Measurements from ENCODE around the gene PARD3B. TPM values are rescaled to one million over a fixed set of nuclear protein-coding genes. Genes with fewer than 3 reads are reported as not detected.

The PARD3B gene
- total and polyA plus RNA-seq, 9 donors, result 6.4 to 15.3 (median 7.5) TPM

GRCh38 chr2:204570421-204570820 lies 25.1 kb downstream of the PARD3B start:
- WGBS (ENCODE audit: insufficient coverage), result 67% methylated on average over 1 of the region's 1 CpG
- no peak overlapping the region for H3K4me3 ChIP-seq (ENCODE audit: low read length)
- no peaks in the 10 kb centered on the region for H3K9me3 ChIP-seq (replicated peaks; ENCODE audit: control insufficient read depth, low read depth, low read length)
- no peaks in the 10 kb centered on the region for H3K4me1 ChIP-seq (ENCODE audit: control insufficient read depth, insufficient read depth, low read length)
- no peak overlapping the region for H3K27ac ChIP-seq (ENCODE audit: low read length)
- DNase-seq, result no peak
- H3K27me3 ChIP-seq (ENCODE audit: control insufficient read depth, insufficient read depth, low read length), result no peaks in the 10 kb centered on the region
- no peaks in the 10 kb centered on the region for H3K36me3 ChIP-seq (ENCODE audit: control insufficient read depth, insufficient read depth, low read length)

GRCh38 chr2:204571041-204571440 lies 25.8 kb downstream of the PARD3B start:
- no peak overlapping the region for H3K27ac ChIP-seq (ENCODE audit: low read length)
- no peak for DNase-seq
- H3K4me1 ChIP-seq (ENCODE audit: control insufficient read depth, insufficient read depth, low read length), result no peaks in the 10 kb centered on the region
- no CpG with 5 or more reads among the region's 2 CpGs for WGBS (ENCODE audit: insufficient coverage)
- H3K36me3 ChIP-seq (ENCODE audit: control insufficient read depth, insufficient read depth, low read length), result no peaks in the 10 kb centered on the region
- H3K9me3 ChIP-seq (replicated peaks; ENCODE audit: control insufficient read depth, low read depth, low read length), result no peaks in the 10 kb centered on the region
- H3K27me3 ChIP-seq (ENCODE audit: control insufficient read depth, insufficient read depth, low read length), result no peaks in the 10 kb centered on the region
- H3K4me3 ChIP-seq (ENCODE audit: low read length), result no peak overlapping the region

DNA sequence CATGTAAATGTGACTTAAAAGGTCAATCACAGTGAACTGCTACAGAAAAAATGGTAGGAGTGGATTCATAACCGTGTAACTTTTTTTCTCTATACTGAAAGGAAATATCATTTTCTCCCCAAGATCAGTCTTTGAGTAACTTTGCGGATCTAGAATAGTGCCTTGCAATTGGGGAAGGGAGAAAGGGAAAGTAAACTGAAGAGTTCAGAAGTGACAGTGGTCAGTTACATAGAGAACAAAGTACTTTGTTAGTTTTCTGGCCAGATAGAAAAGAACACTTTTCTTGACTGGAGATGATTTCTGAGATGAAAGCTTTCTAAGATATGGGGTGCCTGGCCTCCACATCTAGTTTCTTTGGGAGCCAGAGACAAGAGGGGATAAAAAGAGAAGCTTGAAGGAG lies 26.6 kb downstream of the PARD3B start:
- no peaks in the 10 kb centered on the region for H3K9me3 ChIP-seq (replicated peaks; ENCODE audit: control insufficient read depth, low read depth, low read length)
- no peaks in the 10 kb centered on the region for H3K36me3 ChIP-seq (ENCODE audit: control insufficient read depth, insufficient read depth, low read length)
- no peaks in the 10 kb centered on the region for H3K4me1 ChIP-seq (ENCODE audit: control insufficient read depth, insufficient read depth, low read length)
- no peaks in the 10 kb centered on the region for H3K27me3 ChIP-seq (ENCODE audit: control insufficient read depth, insufficient read depth, low read length)
- no peak overlapping the region for H3K4me3 ChIP-seq (ENCODE audit: low read length)
- no peak overlapping the region for H3K27ac ChIP-seq (ENCODE audit: low read length)
- no CpG with 5 or more reads among the region's 2 CpGs for WGBS (ENCODE audit: insufficient coverage)
- DNase-seq, result no peak

DNA sequence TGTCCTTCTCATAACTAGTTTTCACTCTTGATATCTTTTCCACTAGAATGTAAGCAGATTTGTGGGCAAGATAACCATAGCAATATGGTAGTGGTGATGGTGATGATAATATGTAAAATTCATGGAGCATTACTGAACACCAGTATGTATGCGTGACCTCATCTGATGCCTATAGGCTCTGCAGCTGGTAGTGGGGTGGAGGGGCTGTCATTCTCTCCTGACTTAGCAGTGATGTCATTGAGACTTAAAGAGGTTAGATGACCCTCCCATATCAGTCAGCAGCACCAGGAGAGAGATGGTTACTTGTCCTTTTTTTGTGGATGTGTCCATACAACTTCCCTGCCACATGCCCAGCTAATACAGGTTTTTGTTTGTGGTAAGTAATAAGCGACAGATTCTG lies 27.9 kb downstream of the PARD3B start:
- H3K27ac ChIP-seq (ENCODE audit: low read length), result no peak overlapping the region
- no peak for DNase-seq
- no peaks in the 10 kb centered on the region for H3K27me3 ChIP-seq (ENCODE audit: control insufficient read depth, insufficient read depth, low read length)
- H3K4me1 ChIP-seq (ENCODE audit: control insufficient read depth, insufficient read depth, low read length), result no peaks in the 10 kb centered on the region
- WGBS (ENCODE audit: insufficient coverage), result no CpG with 5 or more reads among the region's 2 CpGs
- H3K4me3 ChIP-seq (ENCODE audit: low read length), result no peak overlapping the region
- H3K9me3 ChIP-seq (replicated peaks; ENCODE audit: control insufficient read depth, low read depth, low read length), result no peaks in the 10 kb centered on the region
- H3K36me3 ChIP-seq (ENCODE audit: control insufficient read depth, insufficient read depth, low read length), result no peaks in the 10 kb centered on the region

DNA sequence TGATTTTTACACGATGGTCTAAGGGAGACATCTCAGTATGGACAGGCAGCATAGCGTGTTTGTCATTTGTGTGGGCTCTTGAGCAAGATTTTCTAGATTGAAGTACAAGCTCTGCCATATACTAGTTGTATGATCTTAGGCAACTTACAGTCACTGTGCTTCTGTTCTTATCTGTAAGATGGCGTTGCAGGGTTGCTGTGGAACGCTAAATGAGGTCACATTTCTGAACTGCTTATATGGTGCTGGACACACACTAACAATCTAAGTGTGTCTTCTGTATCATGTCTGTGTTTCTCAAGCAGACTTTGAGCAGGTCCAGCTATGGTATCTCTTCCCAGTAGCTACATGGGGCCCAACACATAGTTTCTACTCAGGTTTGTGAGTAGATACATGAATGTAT lies 29.2 kb downstream of the PARD3B start:
- H3K4me1 ChIP-seq (ENCODE audit: control insufficient read depth, insufficient read depth, low read length), result no peaks in the 10 kb centered on the region
- 93% methylated on average over 3 of the region's 4 CpGs for WGBS (ENCODE audit: insufficient coverage)

DNA sequence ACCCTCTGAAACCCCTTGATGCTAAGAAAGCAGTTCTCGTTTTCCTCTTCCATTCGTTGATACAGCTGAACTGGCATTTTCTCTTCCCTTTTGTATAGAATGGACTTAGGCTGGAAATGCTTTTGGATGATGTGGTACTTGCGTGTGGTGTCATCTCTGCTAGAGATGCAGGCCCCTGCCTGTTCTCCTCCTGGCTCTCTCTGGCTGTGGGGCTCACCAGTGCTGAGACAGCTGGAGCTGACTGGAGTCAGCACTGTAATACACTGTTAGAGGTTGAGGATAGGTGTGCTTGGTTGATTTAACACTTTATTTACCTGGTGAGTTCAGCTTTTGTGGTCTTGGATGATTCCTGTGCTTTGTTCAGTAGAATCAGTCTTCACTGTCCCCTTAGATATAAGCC lies 30.2 kb downstream of the PARD3B start:
- WGBS (ENCODE audit: insufficient coverage), result no CpG with 5 or more reads among the region's 3 CpGs
- Histone ChIP-seq H3K27ac (ENCODE audit: low read length) (no peak overlapping the region), H3K27me3 (ENCODE audit: control insufficient read depth, insufficient read depth, low read length) (no peaks in the 10 kb centered on the region), H3K4me3 (ENCODE audit: low read length) (no peak overlapping the region), H3K4me1 (ENCODE audit: control insufficient read depth, insufficient read depth, low read length) (no peaks in the 10 kb centered on the region), H3K9me3 (replicated peaks; ENCODE audit: control insufficient read depth, low read depth, low read length) (no peaks in the 10 kb centered on the region), H3K36me3 (ENCODE audit: control insufficient read depth, insufficient read depth, low read length) (no peaks in the 10 kb centered on the region)
- no peak for DNase-seq

More for the DNA sequence above, 29.2 kb downstream of the PARD3B start:
- Histone ChIP-seq H3K27me3 (ENCODE audit: control insufficient read depth, insufficient read depth, low read length) (no peaks in the 10 kb centered on the region), H3K36me3 (ENCODE audit: control insufficient read depth, insufficient read depth, low read length) (no peaks in the 10 kb centered on the region), H3K4me3 (ENCODE audit: low read length) (no peak overlapping the region), H3K9me3 (replicated peaks; ENCODE audit: control insufficient read depth, low read depth, low read length) (no peaks in the 10 kb centered on the region), H3K27ac (ENCODE audit: low read length) (no peak overlapping the region)
- DNase-seq, result no peak

DNA sequence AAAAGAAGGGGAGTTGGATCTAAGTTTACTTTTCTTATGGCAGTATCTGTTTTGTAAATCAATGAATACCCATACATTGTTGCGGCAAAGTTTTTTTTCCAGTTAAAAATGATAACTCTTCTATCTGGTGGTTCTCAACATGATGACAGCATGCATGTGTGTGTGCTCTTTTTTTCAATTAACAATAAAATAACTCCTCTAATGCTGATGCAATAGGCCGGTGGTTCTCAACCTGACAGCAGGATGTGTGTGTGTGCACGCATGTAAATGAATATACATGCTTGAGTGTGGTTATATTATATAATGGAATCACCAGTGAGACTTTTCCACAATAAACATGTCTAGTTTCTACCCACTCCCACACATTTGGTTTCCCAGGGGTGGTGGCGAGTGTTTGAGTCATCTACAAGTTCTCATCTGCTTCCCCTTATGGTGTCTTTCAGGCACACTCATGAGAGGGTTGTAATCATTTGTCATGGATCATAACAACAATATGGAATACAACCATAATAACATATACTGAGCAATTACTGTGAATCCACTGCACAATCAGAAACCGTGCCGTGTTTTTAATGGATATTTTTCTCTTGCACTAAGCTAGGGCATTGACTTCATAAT lies 31.2 kb downstream of the PARD3B start:
- WGBS (ENCODE audit: insufficient coverage), result no CpG with 5 or more reads among the region's 6 CpGs
- Histone ChIP-seq H3K9me3 (replicated peaks; ENCODE audit: control insufficient read depth, low read depth, low read length) (no peaks in the 10 kb centered on the region), H3K4me1 (ENCODE audit: control insufficient read depth, insufficient read depth, low read length) (no peaks in the 10 kb centered on the region), H3K36me3 (ENCODE audit: control insufficient read depth, insufficient read depth, low read length) (no peaks in the 10 kb centered on the region), H3K27me3 (ENCODE audit: control insufficient read depth, insufficient read depth, low read length) (no peaks in the 10 kb centered on the region), H3K27ac (ENCODE audit: low read length) (no peak overlapping the region), H3K4me3 (ENCODE audit: low read length) (no peak overlapping the region)
- no peak for DNase-seq

- no peak overlapping the region for H3K27ac ChIP-seq (ENCODE audit: low read length)
- WGBS (ENCODE audit: insufficient coverage), result 81% methylated on average over 9 of the region's 11 CpGs
- H3K27me3 ChIP-seq (ENCODE audit: control insufficient read depth, insufficient read depth, low read length), result no peaks in the 10 kb centered on the region
- no peaks in the 10 kb centered on the region for H3K36me3 ChIP-seq (ENCODE audit: control insufficient read depth, insufficient read depth, low read length)
- H3K4me3 ChIP-seq (ENCODE audit: low read length), result no peak overlapping the region
- H3K4me1 ChIP-seq (ENCODE audit: control insufficient read depth, insufficient read depth, low read length), result no peaks in the 10 kb centered on the region
- no peak for DNase-seq
- no peaks in the 10 kb centered on the region for H3K9me3 ChIP-seq (replicated peaks; ENCODE audit: control insufficient read depth, low read depth, low read length)
Measured at GRCh38 chr2:204578928-204579598, 33.8 kb downstream of the PARD3B start.

DNA sequence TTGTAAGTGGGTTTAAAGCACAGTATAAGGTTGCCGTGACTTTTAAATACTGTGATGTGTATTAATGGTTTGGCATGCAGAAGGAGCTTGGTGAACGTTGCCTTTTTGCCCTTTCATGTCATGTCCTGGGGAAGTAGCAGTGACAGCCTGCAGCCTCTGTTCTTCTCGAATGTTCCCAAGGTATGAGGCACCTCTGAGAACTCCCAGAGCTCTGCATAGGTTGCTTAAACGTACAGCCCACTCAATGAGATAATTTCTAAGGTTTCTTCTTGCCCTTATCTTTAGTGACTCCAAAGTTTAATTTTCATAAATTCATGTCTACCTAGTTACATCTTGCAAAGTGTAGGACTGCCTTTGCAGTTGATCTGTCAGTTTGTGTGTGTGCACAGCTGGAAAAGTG lies 36.7 kb downstream of the PARD3B start:
- Histone ChIP-seq H3K4me1 (ENCODE audit: control insufficient read depth, insufficient read depth, low read length) (no peaks in the 10 kb centered on the region), H3K9me3 (replicated peaks; ENCODE audit: control insufficient read depth, low read depth, low read length) (no peaks in the 10 kb centered on the region), H3K4me3 (ENCODE audit: low read length) (no peak overlapping the region), H3K27me3 (ENCODE audit: control insufficient read depth, insufficient read depth, low read length) (no peaks in the 10 kb centered on the region), H3K27ac (ENCODE audit: low read length) (no peak overlapping the region), H3K36me3 (ENCODE audit: control insufficient read depth, insufficient read depth, low read length) (no peaks in the 10 kb centered on the region)
- 61% methylated on average over 2 of the region's 4 CpGs for WGBS (ENCODE audit: insufficient coverage)
- no peak for DNase-seq

DNA sequence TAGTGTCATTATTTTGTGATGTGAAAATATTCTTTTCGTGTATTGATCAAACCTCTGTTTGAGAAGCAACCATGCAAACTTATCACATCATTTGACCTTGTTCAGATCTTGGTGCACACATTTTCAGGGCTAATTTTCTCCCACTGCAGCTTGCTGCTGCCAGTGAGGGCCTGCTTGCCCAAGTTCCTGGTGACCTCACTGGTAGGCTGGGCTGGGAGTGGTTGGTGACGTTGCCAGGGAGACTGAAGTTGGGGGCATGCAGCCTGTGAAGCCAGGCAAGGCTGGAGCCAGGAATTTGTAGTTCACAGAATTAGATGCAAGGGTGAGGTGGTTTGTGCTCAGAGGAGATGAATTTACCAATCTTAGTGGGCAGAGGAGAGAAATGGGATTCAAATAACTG lies 38.5 kb downstream of the PARD3B start:
- Histone ChIP-seq H3K4me1 (ENCODE audit: control insufficient read depth, insufficient read depth, low read length) (no peaks in the 10 kb centered on the region), H3K9me3 (replicated peaks; ENCODE audit: control insufficient read depth, low read depth, low read length) (no peaks in the 10 kb centered on the region), H3K27ac (ENCODE audit: low read length) (no peak overlapping the region), H3K27me3 (ENCODE audit: control insufficient read depth, insufficient read depth, low read length) (no peaks in the 10 kb centered on the region), H3K4me3 (ENCODE audit: low read length) (no peak overlapping the region), H3K36me3 (ENCODE audit: control insufficient read depth, insufficient read depth, low read length) (no peaks in the 10 kb centered on the region)
- 100% methylated on average over 1 of the region's 2 CpGs for WGBS (ENCODE audit: insufficient coverage)
- no peak for DNase-seq
